Suprapubic skin (tissue), 4 donors: Measurements from ENCODE around the gene GRM5. TPM values are rescaled to one million over a fixed set of nuclear protein-coding genes. Genes with fewer than 3 reads are reported as not detected.
"Not testable (repeated sequence)": the region's sequence is repeated elsewhere in the genome, so short reads cannot be mapped to it uniquely, and the experiment has no call there.

ENCODE experiments used
- DNase-seq, 2 donors: peaks; one replicate each; pipeline ENCODE4 v3.0.0-alpha.2; 2019; ENCODE audit warnings: low spot score in 2 of 2
- H3K27ac ChIP-seq: fragments of 200-600 bp; sonication (generic); one replicate; pipeline ENCODE4 v1.5.1; 2019
- H3K27me3 ChIP-seq: fragments of 200-600 bp; sonication (generic); one replicate; pipeline ENCODE4 v1.5.1; 2019
- H3K36me3 ChIP-seq: fragments of 200-600 bp; sonication (generic); one replicate; pipeline ENCODE4 v1.5.1; 2019
- H3K4me1 ChIP-seq: fragments of 200-600 bp; sonication (generic); one replicate; pipeline ENCODE4 v1.5.1; 2019
- H3K4me3 ChIP-seq: fragments of 200-600 bp; sonication (generic); one replicate; pipeline ENCODE4 v1.5.1; 2019; ENCODE audit warnings: mild to moderate bottlenecking
- H3K9me3 ChIP-seq: fragments of 200-600 bp; sonication (generic); one replicate; pipeline ENCODE4 v1.5.1; 2019
- CTCF ChIP-seq, 2 donors: fragments of 200-600 bp in 1 of 2; fragments of 450-650 bp in 1 of 2; sonication (generic) in 1 of 2; IDR thresholded peaks; one replicate each; pipeline ENCODE4 v1.5.1; 2016 to 2019; ENCODE audit warnings: antibody characterized with exemption in 2 of 2, mild to moderate bottlenecking in 1 of 2, moderate library complexity in 1 of 2
- EP300 ChIP-seq: sonication (generic); formaldehyde crosslinking; IDR thresholded peaks from one replicate; pipeline ENCODE4 v1.6.1; 2017; ENCODE audit warnings: antibody characterized with exemption
- POLR2A ChIP-seq, 2 donors: fragments of 450-650 bp; IDR thresholded peaks; one replicate each; pipeline ENCODE4 v1.6.1; 2017; ENCODE audit warnings: antibody characterized with exemption in 2 of 2, mild to moderate bottlenecking in 2 of 2, moderate library complexity in 2 of 2
- POLR2AphosphoS5 ChIP-seq, 3 donors: sonication (generic); formaldehyde crosslinking; IDR thresholded peaks; one replicate each; pipeline ENCODE4 v1.6.1; 2017; ENCODE audit warnings: antibody characterized with exemption in 3 of 3
- WGBS: methylation state at CpG from one replicate; pipeline ENCODE4 v1.1.5; 2018; 5-methylcytosine and 5-hydroxymethylcytosine counted together
- total RNA-seq, 4 donors: library from RNA; depleted of rRNA; stranded (reverse); fragments of >200 nt; gene quantifications; one replicate each; pipeline ENCODE4 v1.1.0, GENCODE V29; 2016

The GRM5 gene
- total RNA-seq, 4 donors from 2014 or later, result not detected

GRCh38 chr11:88950975-88951374 is 114.8 kb downstream of the GRM5 start:
- Histone ChIP-seq H3K9me3 (no peaks in the 10 kb centered on the region), H3K27me3 (no peaks in the 10 kb centered on the region), H3K36me3 (no peaks in the 10 kb centered on the region), H3K27ac (no peak overlapping the region), H3K4me1 (no peaks in the 10 kb centered on the region), H3K4me3 (no peak overlapping the region)
- TF ChIP-seq POLR2AphosphoS5 (IDR thresholded peaks at IDR 0.05), result no peak
- no peak for TF ChIP-seq EP300
- no peak for TF ChIP-seq CTCF (IDR thresholded peaks at IDR 0.05)
- TF ChIP-seq POLR2A (IDR thresholded peaks at IDR 0.05), result no peak
- DNase-seq, result no peak

- not testable (repeated sequence) for H3K9me3 ChIP-seq, DNase-seq, H3K27ac ChIP-seq, H3K27me3 ChIP-seq, H3K4me1 ChIP-seq, H3K4me3 ChIP-seq, H3K36me3 ChIP-seq
Measured at GRCh38 chr11:88948908-88949307, 116.9 kb downstream of the GRM5 start.

GRCh38 chr11:88947843-88948572 is 117.8 kb downstream of the GRM5 start:
- not testable (repeated sequence) for H3K27ac ChIP-seq, H3K4me1 ChIP-seq, H3K36me3 ChIP-seq, H3K9me3 ChIP-seq, DNase-seq, H3K27me3 ChIP-seq, H3K4me3 ChIP-seq
- 83% methylated on average over 6 of the region's 6 CpGs for WGBS

GRCh38 chr11:88929665-88930064 is 136.1 kb downstream of the GRM5 start:
- 8% methylated on average over 1 of the region's 1 CpG for WGBS
- not testable (repeated sequence) for H3K36me3 ChIP-seq, DNase-seq

GRCh38 chr11:88917065-88917464 is 148.7 kb downstream of the GRM5 start:
- H3K27ac ChIP-seq, H3K27me3 ChIP-seq, DNase-seq, H3K4me1 ChIP-seq, H3K36me3 ChIP-seq, H3K9me3 ChIP-seq, H3K4me3 ChIP-seq: not testable (repeated sequence)
- 100% methylated on average over 1 of the region's 1 CpG for WGBS

More at GRCh38 chr11:88929665-88930064, 136.1 kb downstream of the GRM5 start:
- not testable (repeated sequence) for H3K9me3 ChIP-seq, H3K4me3 ChIP-seq, H3K27me3 ChIP-seq, H3K27ac ChIP-seq, H3K4me1 ChIP-seq

GRCh38 chr11:88909500-88909899 is 156.3 kb downstream of the GRM5 start:
- TF ChIP-seq POLR2A (IDR thresholded peaks at IDR 0.05) (no peak), POLR2AphosphoS5 (IDR thresholded peaks at IDR 0.05) (no peak), EP300 (no peak), CTCF (IDR thresholded peaks at IDR 0.05) (no peak)
- no peaks in the 10 kb centered on the region for H3K27me3 ChIP-seq
- H3K4me1 ChIP-seq, result no peaks in the 10 kb centered on the region
- 69% methylated on average over 2 of the region's 2 CpGs for WGBS
- DNase-seq, result no peak
- H3K4me3 ChIP-seq, result no peak overlapping the region
- H3K9me3 ChIP-seq, result no peaks in the 10 kb centered on the region
- H3K36me3 ChIP-seq, result no peaks in the 10 kb centered on the region
- no peak overlapping the region for H3K27ac ChIP-seq

GRCh38 chr11:88901436-88901835 is 164.3 kb downstream of the GRM5 start:
- H3K36me3 ChIP-seq, H3K27me3 ChIP-seq, H3K4me1 ChIP-seq, H3K9me3 ChIP-seq, DNase-seq, H3K4me3 ChIP-seq, H3K27ac ChIP-seq: not testable (repeated sequence)
- 61% methylated on average over 2 of the region's 2 CpGs for WGBS

- H3K4me1 ChIP-seq, H3K4me3 ChIP-seq, DNase-seq, H3K27me3 ChIP-seq, H3K9me3 ChIP-seq, H3K27ac ChIP-seq, H3K36me3 ChIP-seq: not testable (repeated sequence)
- 80% methylated on average over 1 of the region's 1 CpG for WGBS
Measured at GRCh38 chr11:88888855-88889254, 176.9 kb downstream of the GRM5 start.
